HCT116 (cell line): ENCODE measurements around the gene WLS.

Experiments
- CTCF ChIP-seq, 3 experiments: fragments of 200-600 bp in 1 of 3; sonication (generic) in 1 of 3; IDR thresholded peaks in 2 of 3; conservative IDR thresholded peaks in 1 of 3; 2 replicates each; pipeline ENCODE4 v1.5.1; 2012 to 2017; ENCODE audit warnings: low read depth in 2 of 3, low read length in 2 of 3, antibody characterized with exemption in 1 of 3, borderline replicate concordance in 1 of 3, control low read depth in 1 of 3, mild to moderate bottlenecking in 1 of 3, mixed read lengths in 1 of 3, mixed run types in 1 of 3, moderate library complexity in 1 of 3; ENCODE audit not compliant: insufficient read depth in 1 of 3
- EGR1 ChIP-seq: IDR thresholded peaks from 2 replicates; pipeline ENCODE4 v1.6.1; 2012; ENCODE audit warnings: low read depth
- EZH2 ChIP-seq: fragments of 200-600 bp; sonication (generic); IDR thresholded peaks from 2 replicates; pipeline ENCODE4 v1.6.1; 2017; ENCODE audit warnings: antibody characterized with exemption, mixed run types
- EZH2phosphoT487 ChIP-seq: fragments of 200-600 bp; IDR thresholded peaks from 2 replicates; pipeline ENCODE4 v1.6.1; 2018; ENCODE audit warnings: antibody characterized with exemption, borderline replicate concordance
- FOSL1 ChIP-seq: IDR thresholded peaks from 2 replicates; pipeline ENCODE4 v1.6.1; 2012; ENCODE audit warnings: low read depth
- JUND ChIP-seq: IDR thresholded peaks from 2 replicates; pipeline ENCODE4 v1.6.1; 2012
- POLR2A ChIP-seq: IDR thresholded peaks from 2 replicates; pipeline ENCODE4 v1.7.0; 2011; ENCODE audit warnings: borderline replicate concordance; ENCODE audit not compliant: insufficient read depth, insufficient read length; ENCODE audit errors: extremely low read depth
- POLR2AphosphoS5 ChIP-seq: IDR thresholded peaks from 2 replicates; pipeline ENCODE4 v1.6.1; 2011; ENCODE audit warnings: mild to moderate bottlenecking, low read depth, low read length, moderate library complexity
- RAD21 ChIP-seq: IDR thresholded peaks from 2 replicates; pipeline ENCODE4 v1.6.1; 2012; ENCODE audit warnings: low read depth, mild to moderate bottlenecking
- REST ChIP-seq: IDR thresholded peaks from 2 replicates; pipeline ENCODE4 v1.6.1; 2012; ENCODE audit warnings: low read depth
- YY1 ChIP-seq: IDR thresholded peaks from 2 replicates; pipeline ENCODE4 v1.6.1; 2011; ENCODE audit warnings: low read length, low read depth, moderate library complexity, mild to moderate bottlenecking; ENCODE audit not compliant: insufficient replicate concordance; ENCODE audit errors: extremely low read depth
- ZFX ChIP-seq: fragments of 450-650 bp; IDR thresholded peaks from 2 replicates; pipeline ENCODE4 v1.6.1; 2017

DNA sequence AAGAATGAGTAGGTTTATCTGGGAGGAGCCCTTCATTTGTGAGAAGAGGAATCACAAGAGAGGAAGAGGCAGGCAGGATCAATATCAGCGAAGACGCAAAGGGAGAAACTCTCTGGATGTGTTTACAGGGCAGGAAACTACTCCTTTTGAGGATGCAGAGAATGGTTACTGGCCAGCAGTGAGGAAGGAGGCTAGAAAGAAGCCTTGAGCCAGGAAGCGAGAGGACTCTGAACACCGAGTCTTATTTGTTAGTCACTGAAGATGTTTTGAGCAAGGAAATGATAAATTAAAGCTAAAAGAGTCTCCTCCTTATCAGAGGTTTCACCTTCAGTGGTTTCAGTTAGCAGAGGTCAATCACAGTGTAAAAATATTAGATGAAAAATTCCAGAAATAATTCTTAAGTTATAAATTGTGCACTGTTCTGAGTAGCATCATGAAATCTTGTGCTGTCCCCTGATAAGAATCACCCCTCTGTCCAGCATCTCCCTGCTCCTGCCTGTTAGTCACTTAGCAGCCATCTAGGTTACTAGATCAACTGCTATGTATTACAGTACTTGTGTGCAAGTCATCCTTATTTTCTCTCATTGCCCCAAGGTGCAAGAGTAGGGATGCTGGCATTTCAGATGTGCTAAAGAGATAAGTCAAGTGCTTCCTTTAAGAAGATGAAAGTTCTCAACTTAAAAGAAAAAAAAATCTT is 43.5 kb downstream of the WLS start:
- no peak for TF ChIP-seq POLR2AphosphoS5
- no peak for TF ChIP-seq EZH2phosphoT487
- no peak for TF ChIP-seq POLR2A
- TF ChIP-seq CTCF (IDR thresholded peaks at IDR 0.05 in 2 of 3, conservative IDR thresholded peaks at IDR 0.05 in 1 of 3; ENCODE audit: borderline replicate concordance in 1 of 3, insufficient read depth in 1 of 3, low read depth in 2 of 3, low read length in 2 of 3), result no peak
- TF ChIP-seq REST, result no peak
- TF ChIP-seq EZH2, result no peak
- no peak for TF ChIP-seq YY1
- TF ChIP-seq RAD21, result no peak
- TF ChIP-seq ZFX, result no peak
- TF ChIP-seq FOSL1, result no peak
- no peak for TF ChIP-seq EGR1
- TF ChIP-seq JUND, result no peak
